Gastrocnemius medialis (tissue), 4 donors: ENCODE results near the gene ETV6.

Experiments
- CTCF ChIP-seq, 5 experiments: fragments of 450-650 bp in 3 of 5; fragments of 200-600 bp in 2 of 5; sonication (generic) in 2 of 5; IDR thresholded peaks in 4 of 5; conservative IDR thresholded peaks in 1 of 5; 1 replicate in 4 of 5; 2 replicates in 1 of 5; pipeline ENCODE4 v1.5.1; 2016 to 2019; ENCODE audit warnings: antibody characterized with exemption in 5 of 5, mild to moderate bottlenecking in 3 of 5, moderate library complexity in 3 of 5
- POLR2A ChIP-seq, 2 donors: fragments of 450-650 bp; IDR thresholded peaks; one replicate each; pipeline ENCODE4 v1.6.1; 2017; ENCODE audit warnings: antibody characterized with exemption in 2 of 2, mild to moderate bottlenecking in 2 of 2, moderate library complexity in 2 of 2

- no peak for TF ChIP-seq POLR2A (IDR thresholded peaks at IDR 0.05)
- no peak for TF ChIP-seq CTCF (IDR thresholded peaks at IDR 0.05 in 4 of 5, conservative IDR thresholded peaks at IDR 0.05 in 1 of 5)
These were observed 85.2 kb downstream of the ETV6 start for GRCh38 chr12:11734580-11735180.
